Caco-2 (cell line): Measurements from ENCODE around the gene ARHGAP21. TPM values are rescaled to one million over a fixed set of nuclear protein-coding genes. Genes with fewer than 3 reads are reported as not detected.

ENCODE experiments used
- BruUV-seq: library from RNA; stranded (reverse); fragments of 400-500 nt; replicated peaks from 2 replicates; lab custom pipeline; 2021; lab: Mats Ljungman, UMichigan
- CTCF ChIA-PET: fragments of 300-600 bp; sonication (Branson Sonifier 250); formaldehyde crosslinking; loops from one replicate; lab custom pipeline; 2022; ENCODE audit warnings: antibody characterized with exemption; lab: Charles Lee
- POLR2A ChIA-PET: fragments of 300-600 bp; sonication (Branson Sonifier 250); formaldehyde crosslinking; loops from one replicate; lab custom pipeline; 2022; ENCODE audit warnings: antibody characterized with exemption; lab: Charles Lee
- DNase-seq, 2 experiments: peaks; one replicate each; pipeline versions ENCODE4 v3.0.0 to v3.0.0-alpha.2; 2020 to 2022
- H3K27me3 ChIP-seq: replicated peaks from 2 replicates; pipeline ENCODE4 v1.6.0; 2011; ENCODE audit warnings: low read length; ENCODE audit not compliant: control insufficient read depth, insufficient read depth
- H3K36me3 ChIP-seq: 2 replicates; pipeline ENCODE4 v1.5.1; 2011; ENCODE audit warnings: low read length; ENCODE audit not compliant: control insufficient read depth, insufficient read depth
- H3K4me1 ChIP-seq: fragments of 250-450 bp; sonication (Bioruptor Pico); 2 replicates; pipeline ENCODE4 v1.5.1; 2020; ENCODE audit warnings: mild to moderate bottlenecking
- H3K4me3 ChIP-seq: 2 replicates; pipeline ENCODE4 v1.5.1; 2011; ENCODE audit warnings: low read depth, mild to moderate bottlenecking, control low read depth, low read length
- H3K9me3 ChIP-seq: fragments of 250-450 bp; sonication (Bioruptor Pico); 2 replicates; pipeline ENCODE4 v1.5.1; 2020; ENCODE audit warnings: mild to moderate bottlenecking, moderate library complexity
- H3K27ac Mint-ChIP-seq: one replicate; pipeline ENCODE4 v1.8.0; 2022; ENCODE audit warnings: mixed read lengths; ENCODE audit not compliant: unreplicated experiment
- H3K27me3 Mint-ChIP-seq: one replicate; pipeline ENCODE4 v1.8.0; 2022; ENCODE audit warnings: mixed read lengths; ENCODE audit not compliant: insufficient read depth, unreplicated experiment
- H3K36me3 Mint-ChIP-seq: one replicate; pipeline ENCODE4 v1.8.0; 2022; ENCODE audit warnings: mild to moderate bottlenecking, mixed read lengths; ENCODE audit not compliant: insufficient read depth, unreplicated experiment
- H3K4me1 Mint-ChIP-seq: one replicate; pipeline ENCODE4 v1.8.0; 2022; ENCODE audit warnings: low read depth, mixed read lengths; ENCODE audit not compliant: unreplicated experiment
- H3K4me3 Mint-ChIP-seq: one replicate; pipeline ENCODE4 v1.8.0; 2022; ENCODE audit warnings: mild to moderate bottlenecking, moderate library complexity, mixed read lengths; ENCODE audit not compliant: unreplicated experiment
- H3K9me3 Mint-ChIP-seq: one replicate; pipeline ENCODE4 v1.8.0; 2022; ENCODE audit warnings: mixed read lengths; ENCODE audit not compliant: unreplicated experiment
- intact Hi-C: fragments of 100-400 bp; cut with micrococcal nuclease; formaldehyde crosslinking; loops from one replicate; pipeline ENCODE4 v1.10.0; 2022; ENCODE audit not compliant: unreplicated experiment
- total RNA-seq: library from RNA; stranded (reverse); gene quantifications from 2 replicates; pipeline ENCODE4 v1.2.3, GENCODE V29; 2022
- TF ChIP-seq, protein P1 (sequence below), 2 experiments: fragments of 200-600 bp in 1 of 2; IDR thresholded peaks; 1 replicate in 1 of 2; 2 replicates in 1 of 2; pipeline versions ENCODE4 v1.5.1 to v1.8.0; 2011 to 2022; ENCODE audit warnings: antibody characterized with exemption in 1 of 2, control low read depth in 1 of 2, inconsistent platforms in 1 of 2, low read depth in 1 of 2, low read length in 1 of 2, mild to moderate bottlenecking in 1 of 2, moderate library complexity in 1 of 2; ENCODE audit not compliant: insufficient read depth in 1 of 2, severe bottlenecking in 1 of 2, unreplicated experiment in 1 of 2

The ARHGAP21 gene
- total RNA-seq, 1 experiment from 2014 or later, result 99.1 TPM

DNA sequence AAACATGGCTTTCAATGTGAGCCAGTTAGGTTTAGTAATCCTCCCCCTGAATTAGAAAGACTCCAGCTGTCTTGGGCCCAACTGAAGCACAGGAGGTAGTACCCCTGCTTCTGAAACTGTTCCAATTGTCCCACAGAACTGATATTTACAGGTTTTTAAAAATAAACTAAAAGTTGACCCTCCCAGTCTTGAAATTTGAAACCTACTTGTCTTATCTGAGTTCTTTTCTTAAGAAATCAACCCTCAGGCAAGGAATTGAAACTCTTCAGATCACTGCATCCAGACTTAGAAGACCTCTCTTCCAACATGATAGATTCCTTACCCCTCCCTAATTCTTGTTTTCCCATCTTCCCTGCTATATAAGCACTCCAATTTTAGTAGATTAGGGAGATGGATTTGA, 13.3 kb upstream of the ARHGAP21 start:
- TF ChIP-seq, protein P1, sequence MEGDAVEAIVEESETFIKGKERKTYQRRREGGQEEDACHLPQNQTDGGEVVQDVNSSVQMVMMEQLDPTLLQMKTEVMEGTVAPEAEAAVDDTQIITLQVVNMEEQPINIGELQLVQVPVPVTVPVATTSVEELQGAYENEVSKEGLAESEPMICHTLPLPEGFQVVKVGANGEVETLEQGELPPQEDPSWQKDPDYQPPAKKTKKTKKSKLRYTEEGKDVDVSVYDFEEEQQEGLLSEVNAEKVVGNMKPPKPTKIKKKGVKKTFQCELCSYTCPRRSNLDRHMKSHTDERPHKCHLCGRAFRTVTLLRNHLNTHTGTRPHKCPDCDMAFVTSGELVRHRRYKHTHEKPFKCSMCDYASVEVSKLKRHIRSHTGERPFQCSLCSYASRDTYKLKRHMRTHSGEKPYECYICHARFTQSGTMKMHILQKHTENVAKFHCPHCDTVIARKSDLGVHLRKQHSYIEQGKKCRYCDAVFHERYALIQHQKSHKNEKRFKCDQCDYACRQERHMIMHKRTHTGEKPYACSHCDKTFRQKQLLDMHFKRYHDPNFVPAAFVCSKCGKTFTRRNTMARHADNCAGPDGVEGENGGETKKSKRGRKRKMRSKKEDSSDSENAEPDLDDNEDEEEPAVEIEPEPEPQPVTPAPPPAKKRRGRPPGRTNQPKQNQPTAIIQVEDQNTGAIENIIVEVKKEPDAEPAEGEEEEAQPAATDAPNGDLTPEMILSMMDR (IDR thresholded peaks at IDR 0.05; ENCODE audit: insufficient read depth in 1 of 2, low read depth in 1 of 2, low read length in 1 of 2, severe bottlenecking in 1 of 2, unreplicated experiment in 1 of 2), result no peak
- peaks cover 9% of the 10 kb centered on the region for H3K4me1 Mint-ChIP-seq
- no peaks in the 10 kb centered on the region for H3K36me3 Mint-ChIP-seq
- no peak for DNase-seq
- BruUV-seq, result no TSS peak
- H3K9me3 ChIP-seq, result peaks cover 4% of the 10 kb centered on the region; the same call in 1 of the 2 replicates
- no peaks in the 10 kb centered on the region for H3K27me3 Mint-ChIP-seq
- peaks cover 8% of the 10 kb centered on the region for H3K4me1 ChIP-seq
- H3K9me3 Mint-ChIP-seq, result no peaks in the 10 kb centered on the region
- intact Hi-C loops, result no loop called here
- ChIA-PET CTCF (no interaction called here), POLR2A (no interaction called here)
- no peak overlapping the region for H3K4me3 Mint-ChIP-seq
- H3K4me3 ChIP-seq, result no peak overlapping the region
- H3K27me3 ChIP-seq, result no peaks in the 10 kb centered on the region
- H3K27ac Mint-ChIP-seq, result no peak overlapping the region
- no peaks in the 10 kb centered on the region for H3K36me3 ChIP-seq

DNA sequence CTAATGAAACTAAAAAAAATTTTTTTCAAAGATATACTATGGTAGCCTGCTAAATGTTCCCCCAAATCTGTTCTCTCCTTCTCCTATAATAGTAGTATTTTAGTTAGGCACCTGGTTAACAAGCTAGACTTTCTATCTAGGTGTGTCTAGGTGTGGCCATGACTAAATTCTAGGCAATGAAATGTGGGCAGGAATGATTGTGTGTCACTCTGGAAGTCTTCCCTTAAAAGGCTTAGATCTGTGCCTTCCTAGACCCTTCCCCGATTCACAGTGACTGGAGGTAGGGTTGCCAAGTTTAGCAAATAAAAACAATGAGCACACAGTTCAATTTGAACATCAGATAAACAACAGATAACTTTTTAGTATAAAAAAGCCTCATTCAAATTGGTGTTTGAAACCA, 8.3 kb upstream of the ARHGAP21 start:
- Histone ChIP-seq H3K9me3 (no peaks in the 10 kb centered on the region), H3K36me3 (no peaks in the 10 kb centered on the region; the same call in 1 of the 2 replicates), H3K4me3 (no peak overlapping the region), H3K27me3 (no peaks in the 10 kb centered on the region), H3K4me1 (peaks cover 24% of the 10 kb centered on the region)
- Mint-ChIP-seq H3K4me3 (no peak overlapping the region), H3K4me1 (peaks cover 19% of the 10 kb centered on the region), H3K36me3 (no peaks in the 10 kb centered on the region), H3K9me3 (no peaks in the 10 kb centered on the region), H3K27me3 (no peaks in the 10 kb centered on the region), H3K27ac (no peak overlapping the region)
- ChIA-PET CTCF (no interaction called here), POLR2A (no interaction called here)
- intact Hi-C loops, result no loop called here
- DNase-seq, result no peak
- BruUV-seq, result no TSS peak
- TF ChIP-seq, protein P1 (IDR thresholded peaks at IDR 0.05; ENCODE audit: insufficient read depth in 1 of 2, low read depth in 1 of 2, low read length in 1 of 2, severe bottlenecking in 1 of 2, unreplicated experiment in 1 of 2), result no peak

DNA sequence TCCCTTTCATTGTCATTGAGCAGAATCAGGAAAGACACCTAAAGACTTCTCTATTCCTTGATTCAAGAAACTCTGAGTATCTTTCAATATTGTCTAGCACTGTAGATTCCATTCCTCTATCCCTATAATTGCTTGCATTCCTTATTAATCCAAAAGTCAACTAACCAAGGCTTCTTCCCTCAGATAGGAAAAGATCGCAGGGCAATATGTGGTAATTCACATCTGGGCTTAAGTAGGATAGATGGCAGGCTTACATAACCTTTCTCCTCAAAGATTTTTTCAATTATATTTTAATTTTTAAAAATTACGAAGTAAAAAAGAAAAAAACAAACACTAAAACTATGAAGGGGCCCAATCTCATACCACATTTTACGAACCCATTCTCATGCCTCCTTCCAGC, 7.1 kb upstream of the ARHGAP21 start:
- peaks cover 24% of the 10 kb centered on the region for H3K4me1 Mint-ChIP-seq
- H3K4me3 ChIP-seq, result no peak overlapping the region
- no peak overlapping the region for H3K27ac Mint-ChIP-seq
- H3K36me3 ChIP-seq, result no peaks in the 10 kb centered on the region; the same call in 1 of the 2 replicates
- TF ChIP-seq, protein P1 (IDR thresholded peaks at IDR 0.05; ENCODE audit: insufficient read depth in 1 of 2, low read depth in 1 of 2, low read length in 1 of 2, severe bottlenecking in 1 of 2, unreplicated experiment in 1 of 2), result no peak
- ChIA-PET CTCF (no interaction called here), POLR2A (no interaction called here)
- H3K27me3 ChIP-seq, result no peaks in the 10 kb centered on the region
- peaks cover 21% of the 10 kb centered on the region for H3K4me1 ChIP-seq
- DNase-seq, result peak in 1 of 2 experiments; percentile 62
- peak overlapping the region; percentile 24 for H3K4me3 Mint-ChIP-seq
- no peaks in the 10 kb centered on the region for H3K9me3 ChIP-seq
- no peaks in the 10 kb centered on the region for H3K27me3 Mint-ChIP-seq
- intact Hi-C loops, result loop anchor here (1.0 kb wide), 1 partner anchor 32 kb away; no protein-coding TSS in a partner anchor
- H3K9me3 Mint-ChIP-seq, result no peaks in the 10 kb centered on the region
- H3K36me3 Mint-ChIP-seq, result no peaks in the 10 kb centered on the region
- BruUV-seq, result no TSS peak
